GM18508 (cell line): ENCODE data around the gene MACROH2A1.

Experiments
- ATAC-seq: cut with Tn5 transposase; IDR thresholded peaks from one replicate; pipeline ENCODE4 v1.9.1; 2021; ENCODE audit warnings: moderate number of reproducible peaks; ENCODE audit not compliant: insufficient read depth, unreplicated experiment

MACROH2A1 gene

GRCh38 chr5:135398855-135399793, at the start of gene MACROH2A1:
Gene MACROH2A1, minus strand, starts transcription at chr5:135399231. Its CDS starts 10,138 bp downstream, at chr5:135389093.
- peak; percentile 52 for ATAC-seq

GRCh38 chr5:135448071-135448739, 49.2 kb upstream of the MACROH2A1 start:
- ATAC-seq: no peak

GRCh38 chr5:135447298-135447929, 48.4 kb upstream of the MACROH2A1 start, which contains the start of gene DCANP1:
Gene DCANP1, minus strand, starts transcription at chr5:135447348. Its CDS starts 240 bp downstream, at chr5:135447108.
- no peak for ATAC-seq

GRCh38 chr5:135446615-135447014, 47.6 kb upstream of the MACROH2A1 start:
- no peak for ATAC-seq

GRCh38 chr5:135446206-135446605, 47.2 kb upstream of the MACROH2A1 start:
- no peak for ATAC-seq

GRCh38 chr5:135445306-135445985, 46.4 kb upstream of the MACROH2A1 start:
- no peak for ATAC-seq

GRCh38 chr5:135444881-135445280, 45.9 kb upstream of the MACROH2A1 start:
- ATAC-seq: no peak

- ATAC-seq: no peak
These were observed 45.3 kb upstream of the MACROH2A1 start for GRCh38 chr5:135444360-135444759.

GRCh38 chr5:135443161-135443960, 44.3 kb upstream of the MACROH2A1 start:
- no peak for ATAC-seq

GRCh38 chr5:135442431-135443160, 43.6 kb upstream of the MACROH2A1 start:
- no peak for ATAC-seq

- ATAC-seq: no peak
These were observed 42.9 kb upstream of the MACROH2A1 start for GRCh38 chr5:135441919-135442318.

- ATAC-seq: no peak
These were observed 42.4 kb upstream of the MACROH2A1 start for GRCh38 chr5:135441350-135441831.

GRCh38 chr5:135440916-135441315, 41.9 kb upstream of the MACROH2A1 start:
- no peak for ATAC-seq

GRCh38 chr5:135439231-135440205, 40.5 kb upstream of the MACROH2A1 start:
- no peak for ATAC-seq

- ATAC-seq: no peak
These were observed 39.7 kb upstream of the MACROH2A1 start for GRCh38 chr5:135438636-135439221.

GRCh38 chr5:135437796-135438560, 38.9 kb upstream of the MACROH2A1 start:
- ATAC-seq: no peak
